GM19238 (cell line): ENCODE measurements around the gene MAN2A2.

Experiments
- DNase-seq: peaks from one replicate; pipeline ENCODE4 v3.0.0; 2011; ENCODE audit warnings: low spot score; ENCODE audit not compliant: insufficient read length

Gene MAN2A2

GRCh38 chr15:90959894-90960293, 56.8 kb downstream of the MAN2A2 start:
- no peak for DNase-seq

DNA sequence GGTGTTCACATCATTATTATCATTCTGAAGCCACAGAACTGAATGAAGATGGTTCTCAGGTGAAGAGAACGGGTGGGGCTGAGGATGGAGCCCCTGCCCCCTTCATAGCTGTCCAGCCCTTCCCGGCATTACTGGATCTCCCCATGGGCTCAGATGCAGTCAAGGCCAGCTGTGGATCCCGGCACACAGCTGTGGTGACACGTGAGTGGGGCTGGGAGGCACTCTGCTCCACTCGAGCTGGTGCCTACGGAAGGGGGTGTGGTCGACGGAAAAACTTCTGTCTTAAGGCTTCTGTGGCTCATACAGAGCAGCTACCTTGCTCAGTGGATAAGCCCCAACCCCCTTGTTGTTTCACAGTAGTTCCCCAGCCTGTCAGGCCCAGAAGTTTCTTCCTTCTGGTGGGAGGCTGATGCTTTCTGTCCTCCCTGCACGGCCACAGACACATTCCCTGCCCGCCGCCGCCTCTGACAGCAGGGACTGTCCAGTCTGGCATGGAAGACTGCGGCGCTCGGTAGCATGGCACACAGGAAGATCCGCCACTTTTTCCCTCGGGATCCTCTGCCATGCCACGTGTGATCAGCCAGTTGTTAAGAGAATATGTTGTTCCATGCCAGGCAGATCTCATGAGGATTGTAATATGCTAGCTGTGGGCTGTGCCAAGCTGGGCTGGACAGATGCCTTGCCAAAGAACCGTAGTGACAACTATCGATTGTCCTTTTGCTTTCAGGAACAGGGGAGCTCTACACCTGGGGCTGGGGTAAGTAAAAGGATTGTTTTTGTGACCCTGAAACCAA, 57.4 kb downstream of the MAN2A2 start:
- no peak for DNase-seq

GRCh38 chr15:90962021-90962420, 58.9 kb downstream of the MAN2A2 start:
- DNase-seq, result no peak

DNA sequence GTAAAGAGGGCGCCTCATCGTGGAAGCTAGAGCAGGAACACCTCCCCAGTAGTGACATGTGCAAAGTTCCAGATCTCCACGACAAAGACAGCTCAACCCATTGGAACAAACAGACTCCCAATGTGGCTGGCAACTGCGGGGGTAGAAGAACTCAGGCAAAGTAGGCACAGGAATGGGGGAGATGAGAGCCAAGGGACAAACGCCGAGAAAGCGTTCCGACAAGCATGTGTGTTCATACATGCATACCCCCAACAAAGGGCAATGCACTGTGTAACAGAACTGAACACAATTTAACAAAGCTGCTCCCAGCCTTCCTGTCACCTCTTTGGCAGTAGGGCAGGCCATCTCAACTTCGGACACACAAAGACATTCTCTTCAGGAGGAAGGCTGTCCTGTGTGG, 63.2 kb downstream of the MAN2A2 start:
- no peak for DNase-seq

DNA sequence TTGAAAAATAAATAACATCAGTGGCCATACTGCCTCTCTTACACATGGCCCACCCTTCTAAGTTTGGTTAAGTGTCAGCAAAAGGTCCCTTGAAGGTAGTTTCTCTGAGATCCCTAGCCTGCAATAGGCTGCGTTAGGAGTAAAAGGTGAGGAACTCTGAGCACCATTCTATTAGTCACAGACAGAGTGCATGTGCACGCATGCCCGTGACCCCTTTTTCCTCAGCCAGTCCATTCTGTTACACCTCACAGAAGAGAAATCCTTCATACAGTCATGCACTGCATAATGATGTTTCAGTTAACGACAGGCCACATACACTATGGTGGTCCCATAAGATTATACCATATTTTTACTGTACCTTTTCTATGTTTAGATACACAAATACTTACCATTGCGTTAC, 64.1 kb downstream of the MAN2A2 start:
- no peak for DNase-seq

GRCh38 chr15:90968434-90968833, 65.3 kb downstream of the MAN2A2 start:
- no peak for DNase-seq

- DNase-seq, result no peak
These were observed 67.2 kb downstream of the MAN2A2 start for GRCh38 chr15:90970274-90970673.

DNA sequence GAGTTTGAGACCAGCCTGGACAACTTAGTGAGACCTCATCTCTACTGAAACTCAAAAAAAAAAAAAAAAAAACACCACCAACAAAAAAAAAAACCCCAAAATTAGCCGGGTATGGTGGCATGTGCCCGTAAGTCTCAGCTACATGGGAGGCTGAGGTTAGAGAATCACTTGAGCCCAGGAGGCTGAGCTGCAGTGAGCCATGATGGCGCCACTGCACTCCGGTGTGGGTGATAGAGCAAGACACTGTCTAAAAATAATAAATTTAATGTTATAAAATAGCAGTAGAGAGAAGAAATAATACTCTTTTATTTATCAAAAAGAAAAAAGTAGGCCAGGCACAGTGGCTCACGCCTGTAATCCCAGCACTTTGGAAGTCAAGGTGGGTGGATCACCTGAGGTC, 69.0 kb downstream of the MAN2A2 start:
- DNase-seq, result no peak
